ENCODE measurements around the gene CEP97.
"Not testable (repeated sequence)": the region's sequence is repeated elsewhere in the genome, so short reads cannot be mapped to it uniquely, and the experiment has no call there.

Gene CEP97

DNA sequence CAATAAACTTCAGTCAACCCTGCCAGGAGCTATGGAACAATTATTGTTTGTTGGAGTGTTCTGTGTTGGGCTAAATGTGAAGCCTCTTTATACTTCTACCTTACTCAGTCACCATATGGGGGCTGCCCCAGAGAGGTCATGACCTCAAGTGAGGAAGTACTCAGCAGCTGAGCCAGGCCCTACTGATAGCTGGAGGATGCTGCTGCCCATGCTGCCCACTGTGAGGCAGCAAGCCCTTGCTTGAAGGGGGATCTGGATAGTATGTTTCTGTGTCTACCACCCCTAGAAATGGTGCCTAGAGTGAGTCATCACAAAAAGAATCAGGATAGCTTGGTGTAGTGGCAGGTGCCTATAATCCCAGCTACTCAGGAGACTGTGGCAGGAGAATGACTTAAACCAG lies 33.4 kb upstream of the CEP97 start:
- H3K27me3 ChIP-seq (ENCODE audit: control insufficient read depth, insufficient read depth, low read length), result no peaks in the 10 kb centered on the region
- no peak overlapping the region for H3K9ac ChIP-seq (ENCODE audit: low read length)
- no peaks in the 10 kb centered on the region for H3K36me3 ChIP-seq (ENCODE audit: control insufficient read depth, insufficient read depth, low read length)
- H3K4me1 ChIP-seq (ENCODE audit: control insufficient read depth, insufficient read depth, low read length), result peaks cover 3% of the 10 kb centered on the region
- H3K4me3 ChIP-seq (ENCODE audit: low read length), result no peak overlapping the region
- H3K27ac ChIP-seq (ENCODE audit: low read depth, low read length), result no peak overlapping the region

- not testable (repeated sequence) for H3K27me3 ChIP-seq (ENCODE audit: control insufficient read depth, insufficient read depth, low read length)
Observed at GRCh38 chr3:101691685-101692671, 32.4 kb upstream of the CEP97 start.

GRCh38 chr3:101693540-101693939 lies 30.9 kb upstream of the CEP97 start:
- H3K27me3 ChIP-seq (ENCODE audit: control insufficient read depth, insufficient read depth, low read length); H3K9ac ChIP-seq (ENCODE audit: low read length); H3K27ac ChIP-seq (ENCODE audit: low read depth, low read length): not testable (repeated sequence)

More at GRCh38 chr3:101691685-101692671, 32.4 kb upstream of the CEP97 start:
- not testable (repeated sequence) for H3K27ac ChIP-seq (ENCODE audit: low read depth, low read length); H3K4me3 ChIP-seq (ENCODE audit: low read length); H3K9ac ChIP-seq (ENCODE audit: low read length); H3K36me3 ChIP-seq (ENCODE audit: control insufficient read depth, insufficient read depth, low read length); H3K4me1 ChIP-seq (ENCODE audit: control insufficient read depth, insufficient read depth, low read length)

GRCh38 chr3:101694836-101695235 lies 29.6 kb upstream of the CEP97 start:
- not testable (repeated sequence) for H3K4me1 ChIP-seq (ENCODE audit: control insufficient read depth, insufficient read depth, low read length); H3K27ac ChIP-seq (ENCODE audit: low read depth, low read length); H3K4me3 ChIP-seq (ENCODE audit: low read length); H3K27me3 ChIP-seq (ENCODE audit: control insufficient read depth, insufficient read depth, low read length); H3K9ac ChIP-seq (ENCODE audit: low read length); H3K36me3 ChIP-seq (ENCODE audit: control insufficient read depth, insufficient read depth, low read length)

More at GRCh38 chr3:101693540-101693939, 30.9 kb upstream of the CEP97 start:
- H3K36me3 ChIP-seq (ENCODE audit: control insufficient read depth, insufficient read depth, low read length); H3K4me3 ChIP-seq (ENCODE audit: low read length); H3K4me1 ChIP-seq (ENCODE audit: control insufficient read depth, insufficient read depth, low read length): not testable (repeated sequence)

DNA sequence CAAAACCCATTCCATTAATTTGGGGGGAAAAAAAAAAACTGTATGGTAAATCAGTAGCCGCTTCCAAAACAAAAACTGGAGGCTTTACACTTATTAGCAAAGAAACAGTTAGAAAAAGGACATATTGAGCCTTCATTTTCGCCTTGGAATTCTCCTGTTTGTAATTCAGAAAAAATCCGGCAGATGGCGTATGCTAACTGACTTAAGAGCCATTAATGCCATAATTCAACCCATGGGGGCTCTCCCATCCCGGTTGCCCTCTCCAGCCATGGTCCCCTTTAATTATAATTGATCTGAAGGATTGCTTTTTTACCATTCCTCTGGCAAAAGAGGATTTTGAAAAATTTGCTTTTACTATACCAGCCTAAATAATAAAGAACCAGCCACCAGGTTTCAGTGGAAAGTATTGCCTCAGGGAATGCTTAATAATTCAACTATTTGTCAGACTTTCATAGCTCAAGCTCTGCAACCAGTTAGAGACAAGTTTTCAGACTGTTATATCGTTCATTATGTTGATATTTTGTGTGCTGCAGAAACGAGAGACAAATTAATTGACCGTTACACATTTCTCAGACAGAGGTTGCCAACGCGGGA lies 28.5 kb upstream of the CEP97 start:
- no peak overlapping the region for H3K27ac ChIP-seq (ENCODE audit: low read depth, low read length)
- H3K9ac ChIP-seq (ENCODE audit: low read length), result no peak overlapping the region
- H3K4me1 ChIP-seq (ENCODE audit: control insufficient read depth, insufficient read depth, low read length), result no peaks in the 10 kb centered on the region
- H3K36me3 ChIP-seq (ENCODE audit: control insufficient read depth, insufficient read depth, low read length), result no peaks in the 10 kb centered on the region
- H3K4me3 ChIP-seq (ENCODE audit: low read length), result no peak overlapping the region
- no peaks in the 10 kb centered on the region for H3K27me3 ChIP-seq (ENCODE audit: control insufficient read depth, insufficient read depth, low read length)

DNA sequence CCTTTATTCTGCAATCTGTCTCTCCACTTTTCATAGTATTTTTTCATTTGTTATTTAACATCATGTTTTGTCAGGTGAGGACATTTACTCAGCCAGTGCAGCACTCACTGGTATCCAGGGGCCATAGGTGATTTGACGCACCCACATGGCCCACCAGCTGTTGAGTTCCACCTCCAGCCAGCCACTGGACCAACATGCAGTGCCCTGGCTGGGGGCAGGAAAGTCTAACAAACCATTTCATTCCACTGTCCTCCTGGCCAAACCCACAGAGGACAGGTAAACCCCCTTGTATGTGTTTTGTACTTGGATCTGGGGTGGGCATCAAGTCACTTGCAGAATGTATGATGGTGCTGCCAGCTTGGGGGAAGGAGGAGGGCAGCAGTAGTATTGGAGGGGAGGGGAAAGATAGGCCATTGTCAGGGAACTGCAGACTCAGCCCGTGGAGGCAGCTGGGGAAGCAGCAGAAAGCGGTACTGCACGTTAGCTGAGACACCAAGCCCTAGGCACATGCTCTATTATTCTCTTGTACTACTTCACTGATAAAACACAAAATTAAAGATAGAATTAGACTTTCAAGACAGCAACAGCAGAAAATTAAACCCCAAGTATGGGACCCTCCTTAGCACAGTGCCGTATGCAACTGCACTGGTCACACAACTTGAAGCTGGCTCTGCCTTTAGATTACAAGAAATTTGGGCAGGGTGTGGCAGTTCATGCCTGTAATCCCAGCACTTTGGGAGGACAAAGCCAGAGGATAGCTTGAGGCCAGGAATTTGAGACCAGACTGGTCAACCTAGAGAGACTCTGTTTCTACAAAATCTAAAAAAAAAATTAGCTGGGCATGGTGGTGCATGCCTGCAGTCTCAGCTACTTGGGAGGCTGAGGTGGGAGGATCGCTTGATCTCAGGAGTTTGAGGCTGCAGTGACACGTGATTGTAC lies 22.4 kb upstream of the CEP97 start:
- no peak overlapping the region for H3K27ac ChIP-seq (ENCODE audit: low read depth, low read length)
- H3K4me1 ChIP-seq (ENCODE audit: control insufficient read depth, insufficient read depth, low read length), result no peaks in the 10 kb centered on the region
- no peak overlapping the region for H3K9ac ChIP-seq (ENCODE audit: low read length)
- H3K36me3 ChIP-seq (ENCODE audit: control insufficient read depth, insufficient read depth, low read length), result no peaks in the 10 kb centered on the region
- no peak overlapping the region for H3K4me3 ChIP-seq (ENCODE audit: low read length)
- no peaks in the 10 kb centered on the region for H3K27me3 ChIP-seq (ENCODE audit: control insufficient read depth, insufficient read depth, low read length)

GRCh38 chr3:101702726-101703125 lies 21.7 kb upstream of the CEP97 start:
- Histone ChIP-seq H3K27ac (ENCODE audit: low read depth, low read length) (no peak overlapping the region), H3K4me1 (ENCODE audit: control insufficient read depth, insufficient read depth, low read length) (no peaks in the 10 kb centered on the region), H3K36me3 (ENCODE audit: control insufficient read depth, insufficient read depth, low read length) (no peaks in the 10 kb centered on the region), H3K9ac (ENCODE audit: low read length) (no peak overlapping the region), H3K4me3 (ENCODE audit: low read length) (no peak overlapping the region), H3K27me3 (ENCODE audit: control insufficient read depth, insufficient read depth, low read length) (no peaks in the 10 kb centered on the region)

DNA sequence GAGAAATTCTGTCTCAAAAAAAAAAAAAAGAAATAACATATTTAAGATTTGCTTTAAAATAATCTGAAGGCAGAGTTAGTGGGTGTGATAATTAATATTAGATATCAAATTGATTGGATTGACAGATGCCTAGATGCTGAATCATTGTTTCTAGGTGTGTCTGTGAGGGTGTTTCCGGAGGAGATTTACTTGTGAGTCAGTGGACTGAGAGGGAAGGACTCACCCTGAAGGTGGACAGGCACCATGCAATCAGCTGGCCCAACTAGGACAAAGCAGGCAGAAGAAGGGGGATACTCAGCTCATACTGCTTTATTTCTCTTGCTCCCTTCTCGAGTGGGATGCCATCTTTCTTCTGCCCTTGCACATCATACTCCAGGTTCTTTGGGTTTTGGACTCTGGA lies 21.2 kb upstream of the CEP97 start:
- no peak overlapping the region for H3K27ac ChIP-seq (ENCODE audit: low read depth, low read length)
- no peaks in the 10 kb centered on the region for H3K36me3 ChIP-seq (ENCODE audit: control insufficient read depth, insufficient read depth, low read length)
- H3K9ac ChIP-seq (ENCODE audit: low read length), result no peak overlapping the region
- no peaks in the 10 kb centered on the region for H3K4me1 ChIP-seq (ENCODE audit: control insufficient read depth, insufficient read depth, low read length)
- no peak overlapping the region for H3K4me3 ChIP-seq (ENCODE audit: low read length)
- H3K27me3 ChIP-seq (ENCODE audit: control insufficient read depth, insufficient read depth, low read length), result no peaks in the 10 kb centered on the region

DNA sequence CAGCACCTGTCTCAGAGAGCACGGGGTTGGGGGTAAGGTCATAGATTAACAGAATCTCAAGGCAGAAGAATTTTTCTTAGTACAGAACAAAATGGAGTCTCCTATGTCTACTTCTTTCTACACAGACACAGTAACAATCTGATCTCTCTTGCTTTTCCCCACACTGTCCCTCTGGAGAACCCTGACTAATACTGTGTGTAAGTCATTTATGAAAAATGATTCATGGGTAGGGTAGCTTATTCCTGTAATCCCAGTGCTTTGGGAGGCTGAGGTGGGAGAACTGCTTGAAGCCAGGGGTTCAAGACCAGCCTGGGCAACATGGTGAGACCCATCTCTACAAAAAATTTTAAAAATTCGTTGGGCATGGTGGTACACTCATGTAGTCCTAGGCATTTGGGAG lies 19.8 kb upstream of the CEP97 start:
- H3K4me1 ChIP-seq (ENCODE audit: control insufficient read depth, insufficient read depth, low read length); H3K27me3 ChIP-seq (ENCODE audit: control insufficient read depth, insufficient read depth, low read length); H3K4me3 ChIP-seq (ENCODE audit: low read length); H3K36me3 ChIP-seq (ENCODE audit: control insufficient read depth, insufficient read depth, low read length); H3K9ac ChIP-seq (ENCODE audit: low read length); H3K27ac ChIP-seq (ENCODE audit: low read depth, low read length): not testable (repeated sequence)

DNA sequence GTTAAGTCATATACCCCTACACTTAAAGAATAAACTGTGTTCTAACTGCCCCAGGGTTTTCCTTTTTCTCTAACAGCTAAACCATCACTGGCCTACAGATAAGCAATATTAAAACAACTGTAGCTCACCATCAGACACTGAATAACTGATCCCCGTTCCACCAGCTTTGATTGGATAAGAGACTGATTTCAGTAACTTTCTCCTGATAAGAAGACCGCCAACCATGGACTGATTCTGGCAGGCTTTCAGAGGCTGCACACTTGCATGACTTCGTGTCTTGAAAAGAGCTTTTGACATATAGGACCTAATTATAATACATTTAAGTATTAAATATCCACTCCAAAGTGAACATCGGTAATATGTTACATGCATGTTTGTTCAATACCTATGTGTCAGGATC lies 15.3 kb upstream of the CEP97 start:
- no peaks in the 10 kb centered on the region for H3K4me1 ChIP-seq (ENCODE audit: control insufficient read depth, insufficient read depth, low read length)

GRCh38 chr3:101718455-101718854 lies 6.0 kb upstream of the CEP97 start:
- no peak overlapping the region for H3K27ac ChIP-seq (ENCODE audit: low read depth, low read length)
- H3K4me1 ChIP-seq (ENCODE audit: control insufficient read depth, insufficient read depth, low read length), result no peaks in the 10 kb centered on the region
- no peaks in the 10 kb centered on the region for H3K36me3 ChIP-seq (ENCODE audit: control insufficient read depth, insufficient read depth, low read length)
- no peak overlapping the region for H3K4me3 ChIP-seq (ENCODE audit: low read length)
- H3K27me3 ChIP-seq (ENCODE audit: control insufficient read depth, insufficient read depth, low read length), result no peaks in the 10 kb centered on the region
- no peak overlapping the region for H3K9ac ChIP-seq (ENCODE audit: low read length)

More for the DNA sequence above, 15.3 kb upstream of the CEP97 start:
- H3K9ac ChIP-seq (ENCODE audit: low read length), result no peak overlapping the region
- no peaks in the 10 kb centered on the region for H3K36me3 ChIP-seq (ENCODE audit: control insufficient read depth, insufficient read depth, low read length)
- no peak overlapping the region for H3K27ac ChIP-seq (ENCODE audit: low read depth, low read length)
- no peaks in the 10 kb centered on the region for H3K27me3 ChIP-seq (ENCODE audit: control insufficient read depth, insufficient read depth, low read length)
- H3K4me3 ChIP-seq (ENCODE audit: low read length), result no peak overlapping the region

GRCh38 chr3:101719604-101720185 lies 4.7 kb upstream of the CEP97 start:
- Histone ChIP-seq H3K9ac (ENCODE audit: low read length) (no peak overlapping the region), H3K27ac (ENCODE audit: low read depth, low read length) (no peak overlapping the region), H3K36me3 (ENCODE audit: control insufficient read depth, insufficient read depth, low read length) (no peaks in the 10 kb centered on the region), H3K27me3 (ENCODE audit: control insufficient read depth, insufficient read depth, low read length) (no peaks in the 10 kb centered on the region), H3K4me1 (ENCODE audit: control insufficient read depth, insufficient read depth, low read length) (no peaks in the 10 kb centered on the region), H3K4me3 (ENCODE audit: low read length) (no peak overlapping the region)

Measured in rectal smooth muscle tissue (tissue), 1 donor.